RKO (cell line): ENCODE data around the gene ARHGAP11A.
A peak's percentile ranks its signal among the peaks of the same experiment; 100 is the strongest.

ENCODE experiments used
- DNase-seq: peaks from one replicate; pipeline ENCODE4 v3.0.0-alpha.2; 2016; ENCODE audit warnings: low spot score

The ARHGAP11A gene

GRCh38 chr15:32657198-32657883 lies 42.0 kb downstream of the ARHGAP11A start:
- DNase-seq, result no peak

- DNase-seq, result no peak
These were observed 42.6 kb downstream of the ARHGAP11A start for GRCh38 chr15:32657941-32658340.

- no peak for DNase-seq
These were observed 44.2 kb downstream of the ARHGAP11A start for GRCh38 chr15:32659340-32660155.

GRCh38 chr15:32663671-32664070 lies 48.4 kb downstream of the ARHGAP11A start:
- DNase-seq, result no peak

- no peak for DNase-seq
These were observed 49.5 kb downstream of the ARHGAP11A start for GRCh38 chr15:32664796-32665195.

GRCh38 chr15:32667321-32667720 lies 52.0 kb downstream of the ARHGAP11A start:
- no peak for DNase-seq

- DNase-seq, result no peak
These were observed 53.6 kb downstream of the ARHGAP11A start for GRCh38 chr15:32668942-32669341.

- no peak for DNase-seq
These were observed 54.8 kb downstream of the ARHGAP11A start for GRCh38 chr15:32669896-32670611.

- DNase-seq, result no peak
These were observed 55.3 kb downstream of the ARHGAP11A start for GRCh38 chr15:32670623-32671022.

GRCh38 chr15:32671339-32672325 lies 56.3 kb downstream of the ARHGAP11A start:
- no peak for DNase-seq

GRCh38 chr15:32674681-32675080 lies 59.4 kb downstream of the ARHGAP11A start:
- DNase-seq, result no peak

- no peak for DNase-seq
These were observed 60.2 kb downstream of the ARHGAP11A start for GRCh38 chr15:32675466-32675865.

GRCh38 chr15:32676169-32676568 lies 60.9 kb downstream of the ARHGAP11A start:
- no peak for DNase-seq

- DNase-seq, result no peak
These were observed 62.0 kb downstream of the ARHGAP11A start for GRCh38 chr15:32677238-32677750.

GRCh38 chr15:32679298-32679690 lies 64.0 kb downstream of the ARHGAP11A start:
- no peak for DNase-seq

GRCh38 chr15:32682569-32682968 lies 67.3 kb downstream of the ARHGAP11A start:
- DNase-seq, result peak; percentile 36

GRCh38 chr15:32682977-32683630 lies 67.8 kb downstream of the ARHGAP11A start:
- DNase-seq, result no peak

- DNase-seq, result peak; percentile 80
These were observed 68.7 kb downstream of the ARHGAP11A start for GRCh38 chr15:32683906-32684584.

GRCh38 chr15:32685576-32685975 lies 70.3 kb downstream of the ARHGAP11A start:
- no peak for DNase-seq

- DNase-seq, result peak; percentile 50
These were observed 72.3 kb downstream of the ARHGAP11A start for GRCh38 chr15:32687556-32687955.
